Activated CD8-positive, alpha-beta memory T cell treated with anti-CD3 and anti-CD28 coated beads for 1 hour (primary cell): ENCODE data around the gene RAD51B.
"Not testable (repeated sequence)": the region's sequence is repeated elsewhere in the genome, so short reads cannot be mapped to it uniquely, and the experiment has no call there.

Source experiments
- DNase-seq, 2 donors: peaks; one replicate each; pipeline ENCODE4 v3.0.0-alpha.2; 2020; ENCODE audit warnings: low read depth in 1 of 2; ENCODE audit errors: extremely low read depth in 1 of 2

The RAD51B gene

DNA sequence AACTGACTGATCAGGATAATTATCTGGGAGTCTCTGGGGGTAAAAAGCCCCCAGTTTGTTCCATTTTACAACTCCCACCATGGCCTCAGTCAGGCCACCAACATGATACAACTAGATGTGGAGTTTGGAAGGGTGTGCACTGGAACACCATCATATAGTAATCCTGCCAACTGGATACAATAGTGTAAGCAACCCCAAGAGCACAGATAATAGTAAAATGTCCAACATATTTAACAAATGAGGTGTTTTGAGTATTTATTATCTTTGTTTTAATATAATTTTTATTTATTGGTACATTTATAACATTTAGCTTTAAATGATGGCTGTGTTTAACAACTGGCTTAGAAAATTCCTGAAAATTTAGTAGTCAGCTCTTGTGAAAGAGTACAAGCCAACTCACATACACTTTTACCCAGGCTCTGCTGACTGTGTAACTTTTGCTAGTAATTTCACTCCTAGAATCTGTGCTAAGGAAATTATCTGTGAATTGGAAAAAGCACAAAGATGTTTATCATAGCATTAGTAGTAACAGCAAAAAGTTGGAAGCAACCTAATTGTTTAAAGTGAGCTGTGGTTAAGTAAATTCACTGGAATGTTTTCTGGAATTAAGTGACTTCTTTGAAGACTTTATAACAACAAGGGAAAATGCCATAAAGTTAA, 196.8 kb downstream of the RAD51B start:
- DNase-seq: no peak

DNA sequence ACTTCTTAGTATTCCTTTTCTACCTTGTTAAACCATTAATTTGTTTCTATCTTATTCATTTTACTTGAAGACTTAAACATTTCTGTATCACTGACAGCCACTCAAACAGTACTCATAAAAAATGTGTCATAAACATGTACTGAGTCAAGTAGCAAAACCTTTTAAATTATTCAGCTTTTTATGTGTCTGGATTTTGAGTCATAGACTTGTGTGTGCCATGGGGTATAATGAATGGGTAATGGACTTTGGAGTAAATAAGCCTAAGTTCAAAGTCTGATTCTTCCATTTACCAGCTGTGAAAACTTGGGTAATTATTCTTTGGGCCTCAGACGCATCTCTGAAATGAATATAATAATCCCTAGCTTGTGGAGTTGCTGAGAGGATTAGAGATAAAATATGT, 199.0 kb downstream of the RAD51B start:
- no peak for DNase-seq

DNA sequence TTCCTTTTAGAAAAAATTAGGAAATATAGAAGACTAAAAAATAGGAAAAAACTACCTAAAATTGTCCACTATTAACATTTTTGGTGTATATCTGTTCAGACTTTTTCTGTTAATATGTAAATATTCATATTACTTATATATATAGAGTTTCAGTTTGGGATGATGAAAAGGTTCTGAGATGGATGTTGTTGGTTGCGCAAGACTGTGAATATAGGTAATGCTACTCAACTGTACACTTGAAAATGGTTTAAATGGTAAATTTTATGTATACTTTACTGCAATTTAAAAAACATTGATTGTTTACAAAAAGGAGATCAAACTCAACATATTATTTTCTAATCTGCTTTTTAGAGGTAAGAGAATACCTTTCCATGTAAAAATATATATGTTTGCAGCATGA, 200.9 kb downstream of the RAD51B start:
- DNase-seq: no peak

DNA sequence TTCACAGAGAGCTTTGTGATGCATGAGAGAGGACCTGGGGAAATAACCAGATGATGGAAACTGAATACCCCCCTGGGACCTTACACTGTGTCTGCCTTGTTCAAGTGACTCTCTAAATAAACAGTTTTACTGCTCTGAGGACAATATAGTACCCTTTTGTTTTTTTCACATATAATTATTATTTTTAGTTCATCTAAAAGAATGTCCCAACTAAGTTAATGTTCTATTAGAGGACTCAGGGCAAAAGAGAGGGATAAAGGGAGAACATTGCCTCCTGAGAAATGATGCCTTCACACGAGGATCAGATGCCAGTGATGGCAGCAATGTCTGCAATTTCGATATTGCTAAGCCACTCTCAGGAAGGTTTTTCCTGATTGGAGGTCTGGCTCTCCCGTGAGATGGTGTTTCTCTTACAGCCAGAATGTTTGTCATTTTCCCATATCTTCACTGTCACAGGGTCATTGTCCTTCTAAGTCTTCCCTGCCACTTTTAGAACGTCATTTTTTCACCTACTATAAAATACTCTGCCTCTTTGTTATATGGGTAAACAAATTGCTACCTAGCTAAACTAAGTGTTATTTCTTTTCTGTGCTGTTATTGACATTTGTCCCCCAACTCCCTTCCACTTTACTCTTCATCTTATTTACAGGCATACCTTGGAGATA, 201.6 kb downstream of the RAD51B start:
- no peak for DNase-seq

DNA sequence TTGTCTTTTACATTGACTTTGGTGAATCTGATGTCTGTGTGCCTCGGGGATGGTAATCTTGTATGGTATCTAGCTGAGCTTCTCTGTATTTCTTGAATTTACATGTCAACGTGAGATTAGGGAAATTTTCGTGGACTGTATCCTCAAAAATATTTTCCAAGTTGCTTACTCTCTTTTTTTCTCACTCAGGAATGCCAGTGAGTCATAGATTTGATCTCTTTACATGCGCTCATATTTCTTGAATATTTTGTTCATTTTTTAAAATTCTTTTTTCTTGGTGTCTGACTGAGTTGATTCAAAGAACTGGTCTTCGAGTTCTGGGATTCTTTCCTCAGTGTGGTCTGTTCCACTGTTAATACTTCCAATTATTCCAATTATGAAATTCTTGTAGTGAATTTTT, 207.7 kb downstream of the RAD51B start:
- no peak for DNase-seq

DNA sequence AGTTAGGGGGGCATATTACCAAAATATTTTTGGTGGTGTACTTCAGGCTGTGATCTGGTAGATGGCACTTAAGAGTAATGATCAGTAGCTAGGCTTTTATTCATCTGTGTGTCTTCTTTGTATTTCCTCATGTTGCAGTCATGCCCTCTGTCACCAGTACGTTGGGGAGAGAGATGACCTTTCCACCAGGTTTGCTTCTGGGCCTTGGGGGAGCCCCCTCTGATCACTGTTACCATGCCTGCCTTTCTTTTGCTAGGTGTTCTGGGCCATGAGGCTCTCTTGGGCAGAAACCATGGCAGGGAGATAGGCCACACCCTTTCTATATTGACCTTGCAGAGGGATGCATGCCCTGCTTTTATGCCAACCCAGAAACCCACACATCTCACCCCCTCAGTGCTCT, 208.5 kb downstream of the RAD51B start:
- DNase-seq: no peak

DNA sequence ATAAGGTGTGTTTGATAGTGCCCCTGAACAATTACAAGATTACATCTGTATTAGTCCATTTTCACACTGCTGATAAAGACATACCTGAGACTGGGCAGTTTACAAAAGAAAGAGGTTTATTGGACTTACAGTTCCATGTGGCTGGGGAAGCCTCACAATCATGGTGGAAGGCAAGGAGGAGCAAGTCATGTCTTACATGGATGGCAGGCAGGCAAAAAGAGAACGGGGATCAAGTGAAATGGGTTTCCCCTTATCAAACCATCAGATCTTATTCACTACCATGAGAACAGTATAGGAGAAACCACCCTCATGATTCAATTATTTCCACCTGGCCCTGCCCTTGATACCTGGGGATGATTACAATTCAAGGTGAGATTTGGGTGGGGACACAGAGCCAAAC, 211.4 kb downstream of the RAD51B start:
- DNase-seq: not testable (repeated sequence)

DNA sequence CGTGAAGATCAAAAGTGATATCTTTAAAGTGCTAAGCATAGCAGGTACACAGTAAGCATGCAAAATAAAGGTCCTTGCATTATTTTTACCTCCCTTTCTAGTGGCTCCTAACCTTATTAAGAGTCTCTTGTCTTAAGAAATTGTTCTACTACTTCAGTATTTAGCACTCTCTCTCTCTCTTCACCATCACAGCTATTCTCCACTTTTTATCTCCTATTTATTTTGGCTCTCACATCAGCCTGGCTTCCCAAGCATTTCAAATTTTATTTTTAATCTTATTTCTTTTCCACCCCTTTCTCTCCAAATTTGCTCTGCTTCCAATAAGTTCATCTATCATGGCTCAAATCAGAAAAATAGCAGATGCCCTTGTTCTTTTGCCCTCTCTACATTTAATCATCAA, 212.6 kb downstream of the RAD51B start:
- DNase-seq: no peak

DNA sequence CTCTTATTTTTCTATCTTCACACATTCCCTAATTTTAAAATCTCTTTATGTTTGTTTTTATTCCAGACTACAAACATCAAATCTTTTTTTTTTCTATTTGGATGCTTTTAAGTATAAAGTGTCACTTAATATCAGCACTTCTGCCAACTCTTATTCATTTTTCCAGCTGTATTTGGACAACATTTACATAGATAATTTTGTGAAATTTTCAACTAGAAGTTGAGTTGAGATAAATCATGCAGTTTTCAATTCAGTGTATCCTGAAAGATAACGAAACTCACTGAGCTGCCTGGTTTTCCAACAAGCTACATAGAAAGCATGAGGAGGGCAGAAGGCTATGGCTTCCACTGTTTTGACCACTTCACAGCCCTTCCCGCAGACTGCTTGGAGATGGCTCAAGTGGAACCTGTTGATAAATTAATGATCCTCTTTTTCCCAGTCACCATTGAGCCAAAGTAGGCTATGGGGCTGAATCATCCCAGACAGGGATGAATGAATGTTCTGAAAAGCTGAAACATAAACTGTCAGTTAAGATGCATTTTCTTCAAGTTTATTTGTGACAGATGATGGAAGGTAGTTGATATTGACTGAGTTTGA, 213.9 kb downstream of the RAD51B start:
- no peak for DNase-seq

DNA sequence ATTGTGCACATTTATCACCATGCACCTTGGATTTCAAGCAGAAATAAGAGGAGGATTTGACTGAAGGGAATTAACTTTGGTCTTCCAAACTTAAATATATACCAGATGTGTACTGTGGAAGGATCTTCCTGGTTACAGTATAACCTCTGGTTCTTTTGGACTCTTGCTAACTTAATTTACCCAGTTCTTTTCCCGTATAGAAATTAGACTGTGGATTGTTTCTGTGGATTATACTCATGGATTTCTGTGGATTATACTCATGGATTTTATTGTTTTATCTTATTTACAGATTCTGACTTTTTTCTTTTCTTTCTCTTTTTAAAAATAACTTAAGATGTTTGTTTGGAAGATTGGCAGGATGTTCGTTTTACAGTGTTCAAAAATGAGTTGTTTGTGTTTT, 215.3 kb downstream of the RAD51B start:
- DNase-seq: no peak

DNA sequence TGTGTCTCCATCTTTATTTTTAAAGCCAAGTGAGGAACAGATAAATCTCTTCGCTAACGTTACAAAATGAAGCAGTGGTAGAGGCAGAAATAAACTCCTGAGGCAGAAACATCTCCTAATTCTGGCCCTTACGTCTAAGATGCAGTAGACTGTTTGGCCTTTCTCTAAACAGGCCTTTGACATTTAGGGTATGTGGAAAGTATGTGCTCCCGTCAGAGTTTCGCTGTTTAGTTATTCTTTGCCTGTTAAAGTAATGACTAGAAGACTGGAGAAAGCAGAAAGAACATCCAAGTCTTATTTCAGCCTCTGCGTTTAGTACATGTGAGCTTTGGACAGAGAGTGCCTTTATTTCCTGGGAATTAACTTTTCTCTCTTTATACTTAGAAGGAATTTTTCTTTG, 216.6 kb downstream of the RAD51B start:
- DNase-seq: no peak

DNA sequence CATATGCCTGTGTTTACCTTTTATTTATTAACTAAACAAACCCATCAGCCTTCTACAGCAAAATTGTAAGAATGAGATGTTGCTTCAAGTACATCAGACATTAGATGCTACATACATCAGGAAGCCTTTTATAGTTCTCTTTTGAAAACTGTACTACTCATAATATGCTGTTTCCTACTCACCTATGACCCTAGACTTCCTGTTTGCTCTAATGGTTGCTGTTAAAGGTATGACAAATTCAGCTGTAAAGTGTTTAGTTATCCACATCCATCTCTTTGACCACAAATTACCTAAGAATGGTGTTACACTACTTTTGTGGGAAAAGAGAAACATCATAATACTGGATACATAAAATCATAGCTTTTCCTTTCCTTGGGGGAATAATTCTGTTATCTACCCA, 220.0 kb downstream of the RAD51B start:
- no peak for DNase-seq

DNA sequence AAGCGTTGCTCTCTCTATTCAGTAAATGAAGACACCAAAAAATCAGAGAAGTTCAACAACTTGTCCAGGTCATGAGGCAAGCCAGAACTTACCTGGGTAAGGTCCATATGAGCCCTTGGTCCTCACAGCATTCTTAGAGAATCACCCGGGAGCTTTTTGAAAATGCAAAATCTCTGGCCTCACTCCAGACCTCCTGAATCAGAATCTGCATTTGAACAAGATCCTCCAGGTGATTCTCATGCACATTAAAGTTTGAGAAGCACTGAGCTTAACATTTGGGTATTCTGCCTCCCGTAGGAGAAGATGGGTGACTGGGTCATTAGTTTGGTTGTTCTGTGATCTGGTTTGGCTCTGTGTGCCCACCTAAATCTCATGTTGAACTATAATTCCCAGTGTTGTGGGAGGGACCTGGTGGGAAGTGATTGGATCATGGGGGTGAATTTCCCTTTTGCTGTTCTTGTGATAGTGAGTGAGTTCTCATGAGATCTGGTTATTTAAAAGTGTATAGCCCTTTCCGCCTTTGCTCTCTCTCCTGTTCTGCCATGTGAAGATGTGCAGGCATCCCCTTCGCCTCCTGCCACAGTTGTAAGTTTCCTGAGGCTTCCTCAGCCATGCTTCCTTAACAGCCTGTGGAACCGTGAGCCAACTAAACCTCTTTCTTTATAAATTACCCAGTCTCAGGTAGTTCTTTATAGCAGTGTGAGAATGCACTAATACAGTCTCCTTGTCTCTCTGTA, 221.2 kb downstream of the RAD51B start:
- no peak for DNase-seq

DNA sequence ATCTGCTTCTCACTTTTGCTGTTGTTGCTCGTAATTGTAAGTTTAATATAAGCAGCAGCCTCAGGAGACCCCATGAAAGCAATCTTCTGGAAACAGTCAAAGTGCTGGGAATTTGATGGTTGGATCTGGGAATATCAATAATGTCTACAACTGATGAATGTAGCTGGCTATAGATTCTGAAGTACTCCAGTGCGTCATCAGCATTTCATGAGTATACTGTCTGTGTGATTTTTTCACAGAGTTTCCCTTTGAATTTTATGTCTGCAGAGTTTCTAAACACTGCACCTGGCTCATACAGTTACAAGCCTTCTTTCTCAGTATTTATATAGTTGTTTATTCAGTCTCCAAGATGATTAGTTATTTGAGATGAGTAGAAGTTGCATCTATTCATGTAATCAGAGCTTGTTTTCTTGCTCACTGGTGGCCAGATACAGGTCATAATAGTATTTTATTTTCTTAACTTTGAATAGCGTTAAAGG, 222.3 kb downstream of the RAD51B start:
- DNase-seq: no peak

DNA sequence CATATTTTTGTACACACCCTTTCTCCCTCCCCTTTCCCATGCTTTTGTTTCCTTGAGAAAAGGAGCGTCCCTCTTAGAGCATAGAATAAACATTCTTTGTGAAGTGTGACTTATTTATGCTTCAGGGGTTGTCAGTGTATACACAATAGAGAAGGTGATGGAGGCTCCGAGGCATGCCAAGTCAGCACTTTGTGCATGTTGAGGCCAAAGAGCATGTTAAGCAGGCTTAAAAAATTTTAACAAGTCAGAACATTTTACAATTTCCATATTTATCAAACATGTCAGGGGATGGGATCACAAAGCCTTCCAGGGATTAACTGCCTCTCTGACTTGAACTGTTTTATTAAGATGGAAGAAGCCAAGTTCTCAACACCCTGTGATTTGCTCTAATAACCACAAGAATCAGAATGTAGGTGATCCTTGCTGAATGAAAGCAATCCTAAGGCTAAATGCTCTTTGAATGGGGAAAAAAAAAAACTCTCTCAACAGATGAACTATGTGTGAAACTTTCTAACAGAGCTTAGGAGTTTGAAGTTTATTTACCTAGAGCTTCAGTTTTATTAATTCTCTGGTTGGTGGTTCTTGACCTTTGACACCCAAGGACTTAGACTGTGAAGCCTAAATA, 223.1 kb downstream of the RAD51B start:
- DNase-seq: no peak

DNA sequence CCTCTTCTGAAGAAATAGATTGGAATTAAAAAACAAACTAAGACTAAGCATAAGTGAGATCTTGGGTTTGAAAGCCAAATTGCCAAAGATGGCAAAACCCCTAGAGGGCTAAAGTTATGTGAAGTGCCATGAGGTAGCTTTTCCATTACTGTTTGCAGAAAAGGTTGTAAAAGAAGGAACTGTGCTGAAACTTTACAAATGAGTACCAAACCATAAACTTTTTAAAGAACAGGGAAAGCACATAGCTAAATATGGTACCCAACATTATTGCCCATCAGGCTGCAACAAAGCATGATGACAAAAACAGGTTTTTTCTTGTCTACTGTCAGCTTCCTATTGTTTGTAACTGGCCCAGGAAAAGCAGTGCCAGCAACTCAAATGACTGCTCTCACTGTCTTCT, 224.2 kb downstream of the RAD51B start:
- DNase-seq: no peak

DNA sequence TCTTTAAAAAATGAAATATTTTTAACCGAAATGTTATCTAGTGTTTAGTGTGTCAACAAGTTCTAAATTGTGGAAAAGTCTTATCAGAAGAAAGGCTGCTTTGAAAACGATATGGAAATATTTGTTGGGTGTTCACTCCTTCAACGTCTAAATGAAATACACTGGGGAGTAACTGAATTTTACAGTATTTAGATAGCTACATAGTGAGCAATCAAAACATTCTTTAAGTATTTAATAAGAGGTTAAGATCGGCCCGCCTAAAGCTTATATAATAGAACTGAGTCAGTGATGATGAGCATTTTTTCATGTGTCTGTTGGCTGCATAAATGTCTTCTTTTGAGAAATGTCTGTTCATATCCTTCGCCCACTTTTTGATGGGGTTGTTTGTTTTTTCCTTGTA, 228.3 kb downstream of the RAD51B start:
- no peak for DNase-seq

DNA sequence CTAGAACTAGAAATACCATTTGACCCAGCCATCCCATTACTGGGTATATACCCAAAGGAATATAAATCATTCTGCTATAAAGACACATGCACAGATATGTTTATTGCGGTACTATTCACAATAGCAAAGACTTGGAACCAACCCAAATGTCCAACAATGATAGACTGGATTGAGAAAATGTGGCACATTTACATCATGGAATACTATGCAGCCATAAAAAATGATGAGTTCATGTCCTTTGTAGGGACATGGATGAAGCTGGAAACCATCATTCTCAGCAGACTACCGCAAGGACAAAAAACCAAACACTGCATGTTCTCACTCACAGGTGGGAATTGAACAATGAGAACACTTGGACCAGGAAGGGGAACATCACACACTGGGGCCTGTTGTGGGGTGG, 229.2 kb downstream of the RAD51B start:
- DNase-seq: not testable (repeated sequence)

DNA sequence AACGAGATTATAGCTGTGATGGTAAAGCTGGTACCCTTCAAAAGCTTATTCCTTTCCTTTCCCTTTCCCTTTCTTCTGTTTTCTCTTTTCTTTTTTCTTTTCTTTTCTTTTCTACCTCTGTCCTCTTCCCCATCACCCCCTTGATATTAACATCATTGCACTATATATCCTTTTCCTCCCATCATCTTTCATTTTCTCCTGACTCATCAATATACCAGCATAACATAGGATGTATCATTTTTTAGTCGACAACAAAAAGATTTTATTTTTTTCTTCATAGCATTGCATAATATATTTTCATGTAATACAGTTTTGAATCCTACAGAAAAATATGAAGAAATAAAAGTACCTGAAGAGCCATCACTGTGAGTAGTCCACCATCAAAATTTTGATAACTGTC, 230.6 kb downstream of the RAD51B start:
- no peak for DNase-seq

DNA sequence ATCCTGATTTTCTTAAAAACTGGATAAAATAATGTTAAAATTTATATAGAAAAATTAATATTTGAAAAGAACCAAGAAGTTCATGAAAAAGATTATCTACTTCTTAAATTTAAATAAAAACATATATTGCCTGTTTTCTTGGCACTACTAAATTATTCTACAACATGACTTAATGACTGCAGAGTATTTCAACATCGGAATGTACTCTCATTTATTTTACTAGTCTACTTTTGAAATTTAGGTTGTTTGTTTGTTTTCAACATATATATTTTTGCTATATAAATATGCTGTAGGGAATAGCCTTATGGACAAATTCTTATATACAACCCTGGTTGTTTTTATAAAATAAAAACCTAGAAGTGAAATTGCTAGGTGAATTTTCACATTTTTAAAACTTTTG, 231.6 kb downstream of the RAD51B start:
- no peak for DNase-seq

DNA sequence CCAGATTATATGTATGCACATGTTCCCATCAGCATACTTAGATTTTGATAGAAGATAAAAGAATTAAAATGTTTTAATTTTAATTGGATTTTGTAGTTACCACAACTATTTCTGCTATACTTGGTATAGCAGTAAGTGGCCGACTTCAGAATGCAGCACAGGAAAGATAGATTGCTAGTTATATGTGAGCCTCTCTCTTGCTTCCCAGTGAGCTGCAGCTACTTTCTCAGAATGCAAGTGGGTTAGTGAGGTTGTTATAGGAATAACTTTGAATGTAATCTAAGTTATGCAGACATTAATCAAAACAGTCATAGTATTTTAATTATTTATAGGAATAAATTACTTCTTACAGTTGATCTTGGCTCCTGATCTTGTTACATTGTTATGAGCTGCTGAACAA, 240.6 kb downstream of the RAD51B start:
- no peak for DNase-seq
